Muscle layer of colon (tissue), 2 donors: ENCODE results near the gene TEF.
"Not testable (repeated sequence)": the region's sequence is repeated elsewhere in the genome, so short reads cannot be mapped to it uniquely, and the experiment has no call there.

ENCODE experiments used
- H3K27ac ChIP-seq: one replicate; pipeline ENCODE4 v1.7.0; 2013; ENCODE audit warnings: low read depth, mild to moderate bottlenecking, low read length, moderate library complexity
- H3K27me3 ChIP-seq, 2 donors: one replicate each; pipeline ENCODE4 v1.7.0; 2013; ENCODE audit warnings: low read length in 2 of 2, mild to moderate bottlenecking in 2 of 2; ENCODE audit not compliant: insufficient read depth in 2 of 2, control insufficient read depth in 1 of 2
- H3K36me3 ChIP-seq: one replicate; pipeline ENCODE4 v1.7.0; 2013; ENCODE audit warnings: mild to moderate bottlenecking, low read length; ENCODE audit not compliant: insufficient read depth
- H3K4me1 ChIP-seq: one replicate; pipeline ENCODE4 v1.7.0; 2013; ENCODE audit warnings: mild to moderate bottlenecking, low read length; ENCODE audit not compliant: insufficient read depth
- H3K4me3 ChIP-seq, 2 donors: one replicate each; pipeline ENCODE4 v1.7.0; 2013; ENCODE audit warnings: low read length in 2 of 2, low read depth in 1 of 2, mild to moderate bottlenecking in 1 of 2, moderate library complexity in 1 of 2
- H3K9ac ChIP-seq: one replicate; pipeline ENCODE4 v1.7.0; 2013; ENCODE audit warnings: low read length
- H3K9me3 ChIP-seq: one replicate; pipeline ENCODE4 v1.7.0; 2013; ENCODE audit warnings: mild to moderate bottlenecking, low read length
- donor health status: abdominal sarcoma.
- donor health status: Adenocarcinoma of cecum.

TEF gene

GRCh38 chr22:41434361-41435003, 52.7 kb downstream of the TEF start:
- H3K9ac ChIP-seq, H3K27me3 ChIP-seq, H3K27ac ChIP-seq, H3K9me3 ChIP-seq, H3K4me3 ChIP-seq: not testable (repeated sequence)
- Histone ChIP-seq H3K36me3 (peaks cover 55% of the 10 kb centered on the region), H3K4me1 (peaks cover 25% of the 10 kb centered on the region)

- Histone ChIP-seq H3K36me3 (peaks cover 55% of the 10 kb centered on the region), H3K27ac (no peak overlapping the region), H3K4me3 (no peak overlapping the region), H3K9me3 (no peaks in the 10 kb centered on the region), H3K27me3 (no peaks in the 10 kb centered on the region), H3K9ac (no peak overlapping the region), H3K4me1 (peaks cover 25% of the 10 kb centered on the region)
Observed at GRCh38 chr22:41435560-41435959, 53.8 kb downstream of the TEF start.

GRCh38 chr22:41436322-41437113, 54.8 kb downstream of the TEF start:
- Histone ChIP-seq H3K9ac (no peak overlapping the region), H3K27me3 (no peaks in the 10 kb centered on the region), H3K4me1 (peaks cover 28% of the 10 kb centered on the region), H3K9me3 (no peaks in the 10 kb centered on the region), H3K27ac (no peak overlapping the region), H3K4me3 (no peak overlapping the region), H3K36me3 (peaks cover 55% of the 10 kb centered on the region)

- H3K9me3 ChIP-seq: no peaks in the 10 kb centered on the region
- peaks cover 50% of the 10 kb centered on the region for H3K36me3 ChIP-seq
- no peak overlapping the region for H3K27ac ChIP-seq
- no peak overlapping the region for H3K9ac ChIP-seq
- H3K27me3 ChIP-seq: no peaks in the 10 kb centered on the region
- no peak overlapping the region for H3K4me3 ChIP-seq
- H3K4me1 ChIP-seq: peaks cover 32% of the 10 kb centered on the region
Observed at GRCh38 chr22:41437198-41437597, 55.5 kb downstream of the TEF start.

- not testable (repeated sequence) for H3K9me3 ChIP-seq, H3K9ac ChIP-seq, H3K27ac ChIP-seq, H3K4me3 ChIP-seq, H3K27me3 ChIP-seq
- H3K4me1 ChIP-seq: peaks cover 40% of the 10 kb centered on the region
- H3K36me3 ChIP-seq: peaks cover 27% of the 10 kb centered on the region
Observed at GRCh38 chr22:41440511-41440910, 58.8 kb downstream of the TEF start.

GRCh38 chr22:41442240-41442792, 60.6 kb downstream of the TEF start:
- Histone ChIP-seq H3K36me3 (peaks cover 9% of the 10 kb centered on the region), H3K4me3 (no peak overlapping the region), H3K27ac (no peak overlapping the region), H3K9me3 (no peaks in the 10 kb centered on the region), H3K27me3 (no peaks in the 10 kb centered on the region), H3K4me1 (peaks cover 33% of the 10 kb centered on the region), H3K9ac (no peak overlapping the region)

GRCh38 chr22:41444360-41445128, 62.8 kb downstream of the TEF start:
- peaks cover 8% of the 10 kb centered on the region for H3K36me3 ChIP-seq
- no peaks in the 10 kb centered on the region for H3K9me3 ChIP-seq
- H3K27me3 ChIP-seq: no peaks in the 10 kb centered on the region
- peak overlapping the region; percentile 100 for H3K27ac ChIP-seq
- H3K4me3 ChIP-seq: peak overlapping the region; percentile 93 to 98
- peaks cover 33% of the 10 kb centered on the region for H3K4me1 ChIP-seq
- peak overlapping the region; percentile 91 for H3K9ac ChIP-seq

- H3K27ac ChIP-seq: peak overlapping the region; percentile 100
- no peaks in the 10 kb centered on the region for H3K27me3 ChIP-seq
- peaks cover 33% of the 10 kb centered on the region for H3K4me1 ChIP-seq
Observed at GRCh38 chr22:41445129-41446056, 63.7 kb downstream of the TEF start.

GRCh38 chr22:41446057-41446501, 64.3 kb downstream of the TEF start:
- Histone ChIP-seq H3K4me1 (peaks cover 30% of the 10 kb centered on the region), H3K36me3 (peaks cover 8% of the 10 kb centered on the region), H3K27me3 (no peaks in the 10 kb centered on the region), H3K4me3 (peak overlapping the region; percentile 93 to 98), H3K9me3 (no peaks in the 10 kb centered on the region), H3K27ac (peak overlapping the region; percentile 100), H3K9ac (peak overlapping the region; percentile 91)

More at GRCh38 chr22:41445129-41446056, 63.7 kb downstream of the TEF start:
- H3K9me3 ChIP-seq: no peaks in the 10 kb centered on the region
- peaks cover 8% of the 10 kb centered on the region for H3K36me3 ChIP-seq
- H3K9ac ChIP-seq: peak overlapping the region; percentile 91
- peak overlapping the region; percentile 93 to 98 for H3K4me3 ChIP-seq

- peaks cover 5% of the 10 kb centered on the region for H3K36me3 ChIP-seq
- H3K9ac ChIP-seq: peak within 1 kb of the TSS; percentile 98
- peaks cover 29% of the 10 kb centered on the region for H3K4me1 ChIP-seq
- no peaks in the 10 kb centered on the region for H3K9me3 ChIP-seq
- no peaks in the 10 kb centered on the region for H3K27me3 ChIP-seq
- H3K4me3 ChIP-seq: peak within 1 kb of the TSS; percentile 93 to 98
- peak within 1 kb of the TSS; percentile 100 for H3K27ac ChIP-seq
Observed at GRCh38 chr22:41446639-41447434, 65.1 kb downstream of the TEF start, which contains the start of gene TOB2. TOB2 (minus strand) TSS chr22:41446801; CDS start chr22:41437345, 9,456 bp downstream.
